Measurements from ENCODE around the gene TIA1. TPM values are rescaled to one million over a fixed set of nuclear protein-coding genes. Genes with fewer than 3 reads are reported as not detected.
"Not testable (repeated sequence)": the region's sequence is repeated elsewhere in the genome, so short reads cannot be mapped to it uniquely, and the experiment has no call there.

TIA1 gene
- total RNA-seq, 1 donor from 2014 or later, result 297 TPM

- FAIRE-seq; DNase-seq (ENCODE audit: low spot score in 2 of 2): not testable (repeated sequence)
These were observed 78.7 kb downstream of the TIA1 start for GRCh38 chr2:70169654-70170245.

- no peak for FAIRE-seq
- DNase-seq (ENCODE audit: low spot score in 2 of 2), result no peak
These were observed 87.3 kb downstream of the TIA1 start for GRCh38 chr2:70161069-70161534.

DNA sequence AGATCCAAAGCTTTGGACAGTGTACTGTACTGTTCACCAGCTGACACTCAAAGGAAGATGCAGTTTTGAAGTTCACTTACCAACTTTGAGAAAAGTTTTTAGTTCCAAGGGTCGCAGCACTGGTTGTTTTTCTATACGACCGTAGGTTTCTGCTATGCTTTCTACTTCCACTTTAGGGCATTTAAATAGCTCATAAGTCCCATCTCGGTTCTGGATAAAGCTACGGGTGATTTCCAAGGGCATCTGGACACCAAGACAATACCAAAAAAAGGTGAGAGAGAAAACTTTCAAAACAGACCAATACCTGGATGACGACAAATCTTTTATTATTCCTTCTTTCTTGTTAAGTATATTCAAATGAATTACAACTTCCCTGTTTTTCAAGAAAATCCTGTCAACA, 87.9 kb downstream of the TIA1 start:
- FAIRE-seq, result no peak
- DNase-seq (ENCODE audit: low spot score in 2 of 2), result no peak

Small RNA genes within 50 kb of the gene (small RNA-seq; reads per million reads assigned to genes)
- gene AC016700.2 (not detected), gene MIR1285-2 (not detected)

Other genes starting within 250 kb of the TIA1 start
- 30.6 TPM for gene PCBP1, start 161.2 kb downstream of the TIA1 start, total RNA-seq
- gene C2orf42, start 57.6 kb downstream of the TIA1 start, total RNA-seq, result 26.5 TPM
- 102 TPM for gene PCYOX1, start 9.5 kb upstream of the TIA1 start, total RNA-seq
- gene SNRPG, start 45.1 kb upstream of the TIA1 start, total RNA-seq, result 132 TPM
- gene FAM136A, start 53.4 kb upstream of the TIA1 start, total RNA-seq, result 31.4 TPM

All from frontal cortex (tissue), 4 donors.